ENCODE data around the gene ARHGAP8.

DNA sequence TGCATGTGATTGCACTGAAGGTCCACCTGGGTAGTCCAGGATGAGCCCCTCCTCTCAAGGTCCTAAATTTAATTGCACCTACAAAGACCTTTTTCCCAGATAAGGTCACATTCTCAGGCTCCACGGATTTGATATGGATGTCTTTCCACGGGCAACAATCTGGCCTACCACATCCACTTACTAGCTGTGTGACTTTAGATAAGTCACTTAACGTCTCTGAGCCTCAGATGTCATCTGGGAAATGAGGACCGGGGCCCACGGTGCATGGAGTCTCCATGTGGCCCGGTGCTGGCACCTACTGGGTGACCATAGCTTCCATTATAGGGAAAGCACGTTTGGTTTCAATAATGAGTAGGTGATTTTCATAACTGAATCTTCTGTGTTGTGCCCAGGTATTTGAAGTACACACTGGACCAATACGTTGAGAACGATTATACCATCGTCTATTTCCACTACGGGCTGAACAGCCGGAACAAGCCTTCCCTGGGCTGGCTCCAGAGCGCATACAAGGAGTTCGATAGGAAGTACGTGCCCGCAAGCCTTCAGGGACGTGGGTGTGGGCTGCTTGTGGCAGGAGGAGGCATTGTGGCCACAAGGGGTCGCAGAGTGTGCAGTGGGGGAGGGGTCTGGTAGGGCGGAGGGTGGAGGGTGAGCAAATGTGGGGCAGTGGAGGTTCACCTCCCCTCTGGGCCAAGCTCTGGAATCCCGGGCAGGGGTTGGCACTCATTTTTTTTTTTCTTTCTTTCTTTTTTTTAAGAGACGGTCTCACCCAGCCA lies 55.7 kb downstream of the ARHGAP8 start:
- TF ChIP-seq POLR2A (IDR thresholded peaks at IDR 0.05; ENCODE audit: low read depth, low read length) (no peak), POLR2AphosphoS5 (IDR thresholded peaks at IDR 0.05; ENCODE audit: low read depth, low read length) (no peak)

All from GM12892 (cell line).